Suprapubic skin (tissue), 4 donors: Measurements from ENCODE around the gene LONP2.

Source experiments
- EP300 ChIP-seq: sonication (generic); formaldehyde crosslinking; IDR thresholded peaks from one replicate; pipeline ENCODE4 v1.6.1; 2017; ENCODE audit warnings: antibody characterized with exemption
- POLR2A ChIP-seq, 2 donors: fragments of 450-650 bp; IDR thresholded peaks; one replicate each; pipeline ENCODE4 v1.6.1; 2017; ENCODE audit warnings: antibody characterized with exemption in 2 of 2, mild to moderate bottlenecking in 2 of 2, moderate library complexity in 2 of 2
- POLR2AphosphoS5 ChIP-seq, 3 donors: sonication (generic); formaldehyde crosslinking; IDR thresholded peaks; one replicate each; pipeline ENCODE4 v1.6.1; 2017; ENCODE audit warnings: antibody characterized with exemption in 3 of 3
- TF ChIP-seq, protein P1 (sequence below), 2 donors: fragments of 200-600 bp in 1 of 2; fragments of 450-650 bp in 1 of 2; sonication (generic) in 1 of 2; IDR thresholded peaks; one replicate each; pipeline ENCODE4 v1.5.1; 2016 to 2019; ENCODE audit warnings: antibody characterized with exemption in 2 of 2, mild to moderate bottlenecking in 1 of 2, moderate library complexity in 1 of 2

DNA sequence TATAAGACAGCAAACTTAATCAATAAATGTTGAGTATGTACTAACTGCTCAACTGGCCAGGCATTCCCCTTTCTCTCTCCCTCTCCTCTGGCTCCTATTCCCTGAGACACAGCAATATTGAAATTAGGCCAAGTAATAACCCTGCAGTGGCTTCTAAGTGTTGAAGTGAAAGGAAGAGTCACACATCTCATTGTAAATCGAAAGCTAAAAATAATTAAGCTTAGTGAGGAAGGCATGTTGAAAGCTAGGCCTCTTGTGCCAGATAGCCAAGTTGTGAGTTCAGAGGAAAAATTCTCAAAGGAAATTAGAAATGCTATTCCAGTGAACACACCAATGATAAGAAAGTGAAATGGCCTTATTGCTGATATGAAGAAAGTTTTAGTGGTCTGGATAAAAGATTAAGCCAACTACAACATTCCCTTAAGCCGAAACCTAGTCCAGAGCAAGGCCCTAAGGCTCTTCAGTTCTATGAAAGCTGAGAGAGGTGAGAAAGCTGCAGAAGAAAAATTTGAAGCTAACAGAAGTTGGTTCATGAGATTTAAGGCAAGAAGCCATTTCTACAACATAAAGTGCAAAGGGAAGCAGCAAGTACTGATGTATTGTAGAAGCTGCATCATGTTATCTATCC lies 38.6 kb downstream of the LONP2 start:
- TF ChIP-seq, protein P1, sequence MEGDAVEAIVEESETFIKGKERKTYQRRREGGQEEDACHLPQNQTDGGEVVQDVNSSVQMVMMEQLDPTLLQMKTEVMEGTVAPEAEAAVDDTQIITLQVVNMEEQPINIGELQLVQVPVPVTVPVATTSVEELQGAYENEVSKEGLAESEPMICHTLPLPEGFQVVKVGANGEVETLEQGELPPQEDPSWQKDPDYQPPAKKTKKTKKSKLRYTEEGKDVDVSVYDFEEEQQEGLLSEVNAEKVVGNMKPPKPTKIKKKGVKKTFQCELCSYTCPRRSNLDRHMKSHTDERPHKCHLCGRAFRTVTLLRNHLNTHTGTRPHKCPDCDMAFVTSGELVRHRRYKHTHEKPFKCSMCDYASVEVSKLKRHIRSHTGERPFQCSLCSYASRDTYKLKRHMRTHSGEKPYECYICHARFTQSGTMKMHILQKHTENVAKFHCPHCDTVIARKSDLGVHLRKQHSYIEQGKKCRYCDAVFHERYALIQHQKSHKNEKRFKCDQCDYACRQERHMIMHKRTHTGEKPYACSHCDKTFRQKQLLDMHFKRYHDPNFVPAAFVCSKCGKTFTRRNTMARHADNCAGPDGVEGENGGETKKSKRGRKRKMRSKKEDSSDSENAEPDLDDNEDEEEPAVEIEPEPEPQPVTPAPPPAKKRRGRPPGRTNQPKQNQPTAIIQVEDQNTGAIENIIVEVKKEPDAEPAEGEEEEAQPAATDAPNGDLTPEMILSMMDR (IDR thresholded peaks at IDR 0.05), result no peak
- TF ChIP-seq POLR2A (IDR thresholded peaks at IDR 0.05) (no peak), POLR2AphosphoS5 (IDR thresholded peaks at IDR 0.05) (no peak), EP300 (no peak)
